GM21526 (cell line): ENCODE data around the gene FNBP1L.
"Not testable (repeated sequence)": the region's sequence is repeated elsewhere in the genome, so short reads cannot be mapped to it uniquely, and the experiment has no call there.

Experiments used
- ATAC-seq: cut with Tn5 transposase; IDR thresholded peaks from one replicate; pipeline ENCODE4 v1.9.1; 2021; ENCODE audit warnings: moderate library complexity; ENCODE audit not compliant: unreplicated experiment, low FRiP score

FNBP1L gene

GRCh38 chr1:93481899-93482298 lies 34.0 kb downstream of the FNBP1L start:
- not testable (repeated sequence) for ATAC-seq

GRCh38 chr1:93483200-93483599 lies 35.3 kb downstream of the FNBP1L start:
- ATAC-seq = no peak

GRCh38 chr1:93483606-93484005 lies 35.7 kb downstream of the FNBP1L start:
- ATAC-seq = no peak

GRCh38 chr1:93488207-93488606 lies 40.3 kb downstream of the FNBP1L start:
- ATAC-seq = no peak

- no peak for ATAC-seq
Measured at GRCh38 chr1:93489756-93490155, 41.8 kb downstream of the FNBP1L start.

- ATAC-seq = no peak
Measured at GRCh38 chr1:93490357-93490756, 42.4 kb downstream of the FNBP1L start.

GRCh38 chr1:93495911-93496310 lies 48.0 kb downstream of the FNBP1L start:
- ATAC-seq = no peak

- ATAC-seq = no peak
Measured at GRCh38 chr1:93496520-93496919, 48.6 kb downstream of the FNBP1L start.

- ATAC-seq = no peak
Measured at GRCh38 chr1:93499075-93499474, 51.2 kb downstream of the FNBP1L start.

GRCh38 chr1:93499533-93499932 lies 51.6 kb downstream of the FNBP1L start:
- no peak for ATAC-seq

- ATAC-seq = no peak
Measured at GRCh38 chr1:93500275-93500674, 52.4 kb downstream of the FNBP1L start.

GRCh38 chr1:93501399-93501798 lies 53.5 kb downstream of the FNBP1L start:
- no peak for ATAC-seq

GRCh38 chr1:93501829-93502369 lies 54.0 kb downstream of the FNBP1L start:
- no peak for ATAC-seq

GRCh38 chr1:93502571-93502970 lies 54.7 kb downstream of the FNBP1L start:
- ATAC-seq = no peak

GRCh38 chr1:93503163-93503562 lies 55.2 kb downstream of the FNBP1L start:
- ATAC-seq = no peak

- ATAC-seq = no peak
Measured at GRCh38 chr1:93503816-93504215, 55.9 kb downstream of the FNBP1L start.

GRCh38 chr1:93504247-93505033 lies 56.5 kb downstream of the FNBP1L start:
- ATAC-seq = no peak

- no peak for ATAC-seq
Measured at GRCh38 chr1:93506126-93506525, 58.2 kb downstream of the FNBP1L start.

GRCh38 chr1:93516164-93516563 lies 68.2 kb downstream of the FNBP1L start:
- ATAC-seq = no peak

GRCh38 chr1:93518516-93518915 lies 70.6 kb downstream of the FNBP1L start:
- no peak for ATAC-seq

- ATAC-seq = no peak
Measured at GRCh38 chr1:93519199-93519829, 71.4 kb downstream of the FNBP1L start.

- ATAC-seq = no peak
Measured at GRCh38 chr1:93521618-93522017, 73.7 kb downstream of the FNBP1L start.
